ENCODE measurements around the gene SPSB1. TPM values are rescaled to one million over a fixed set of nuclear protein-coding genes. Genes with fewer than 3 reads are reported as not detected.

The SPSB1 gene
- polyA plus RNA-seq, 1 donor (not counting 4 experiments of a cell fraction or from before 2014, with no cell fraction given), result 19.8 TPM

DNA sequence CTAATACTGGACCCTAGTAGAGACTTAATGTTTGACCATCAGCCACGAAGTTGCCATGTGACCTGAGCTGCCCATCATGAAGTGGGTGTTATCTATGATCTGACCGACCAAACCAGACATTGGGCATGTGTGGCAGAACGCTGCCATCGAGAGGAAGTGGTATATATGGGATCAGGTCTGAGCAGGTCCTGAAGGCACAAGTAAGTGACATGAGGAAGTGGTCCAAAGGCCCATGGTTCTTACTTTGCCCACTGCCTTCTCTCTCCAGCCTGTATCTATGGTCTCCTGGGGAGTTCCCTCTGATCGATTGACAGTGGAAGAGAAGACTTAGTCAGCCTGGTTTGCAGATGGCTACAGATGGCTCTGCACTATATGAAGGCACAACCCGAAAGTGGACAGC is 7.9 kb downstream of the SPSB1 start:
- DNase-seq (ENCODE audit: low read depth, low spot score) (no peak), FAIRE-seq (no peak)
- peaks cover 41% of the 10 kb centered on the region for H3K4me1 ChIP-seq (ENCODE audit: control insufficient read depth, extremely low read depth, insufficient read depth, low read length)

DNA sequence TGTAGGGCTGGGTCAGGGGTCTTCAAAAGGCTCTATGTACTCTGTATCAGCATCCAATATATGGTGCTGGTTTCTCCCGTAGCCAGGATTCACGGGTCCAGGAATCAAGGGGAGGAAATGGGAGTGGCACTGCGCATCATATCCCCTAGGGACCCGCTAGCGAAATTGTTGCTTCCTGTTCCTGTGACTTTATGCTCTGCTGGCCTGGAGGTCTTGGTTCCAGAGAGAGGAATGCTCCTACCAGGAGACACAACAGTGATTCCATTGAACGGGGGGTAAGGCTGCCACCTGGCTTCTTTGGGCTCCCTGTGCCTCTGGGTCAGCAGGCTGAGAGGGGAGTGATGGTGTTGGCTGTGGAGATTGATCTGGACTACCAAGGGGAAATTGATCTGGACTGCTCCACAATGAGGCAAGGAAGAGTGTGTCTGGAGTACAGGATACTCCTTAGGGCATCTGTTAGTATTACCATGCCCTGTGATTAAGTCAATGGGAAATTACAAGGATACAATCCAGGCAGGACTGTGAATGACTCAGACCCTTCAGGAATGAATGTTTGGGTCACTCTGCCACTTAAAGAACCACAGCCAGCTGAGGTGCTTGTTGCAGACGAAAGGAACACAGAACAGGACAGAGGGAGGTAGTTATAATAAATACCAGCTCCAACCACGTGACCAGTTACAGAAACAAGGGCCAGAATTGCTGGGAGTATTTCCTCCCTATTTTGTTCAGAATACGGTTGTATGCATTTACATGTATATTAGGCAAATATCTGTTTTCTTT is 10.2 kb downstream of the SPSB1 start:
- no peaks in the 10 kb centered on the region for H3K9me3 ChIP-seq (ENCODE audit: control insufficient read depth, low read depth, low read length)
- peak overlapping the region; percentile 73 for H3K27ac ChIP-seq (ENCODE audit: control insufficient read depth, insufficient read depth, low read length)
- DNase-seq (ENCODE audit: low read depth, low spot score), result no peak
- FAIRE-seq, result peak; percentile 69
- no peak for TF ChIP-seq EZH2 (IDR thresholded peaks at IDR 0.05; ENCODE audit: low read length)
- no peak for TF ChIP-seq CTCF (optimal IDR thresholded peaks at IDR 0.05 in 1 of 3, IDR thresholded peaks at IDR 0.05 in 1 of 3, conservative IDR thresholded peaks at IDR 0.05 in 1 of 3; ENCODE audit: extremely low read depth in 1 of 3, insufficient read depth in 2 of 3, low read length in 3 of 3)
- peaks cover 38% of the 10 kb centered on the region for H3K4me1 ChIP-seq (ENCODE audit: control insufficient read depth, extremely low read depth, insufficient read depth, low read length)
- H3K9ac ChIP-seq (ENCODE audit: control insufficient read depth, extremely low read depth, insufficient read depth, low read length), result peak overlapping the region; percentile 42
- peaks cover 6% of the 10 kb centered on the region for H3K9me1 ChIP-seq (ENCODE audit: control insufficient read depth, extremely low read depth, insufficient read depth, low read length)
- H2AFZ ChIP-seq (ENCODE audit: control insufficient read depth, low read length), result no peak overlapping the region
- H3K79me2 ChIP-seq (ENCODE audit: control insufficient read depth, insufficient read depth, low read length), result peaks cover 80% of the 10 kb centered on the region
- dilution Hi-C loops (cut with MboI; ENCODE audit: extremely low pct_ligation_motif_present, low sequenced_read_pairs), result no loop called here
- H3K27me3 ChIP-seq (ENCODE audit: control insufficient read depth, extremely low read depth, insufficient read depth, low read length), result no peaks in the 10 kb centered on the region
- peak overlapping the region; percentile 65 for H3K4me2 ChIP-seq (ENCODE audit: control insufficient read depth, extremely low read depth, insufficient read depth, low read depth, low read length)
- peaks cover 8 to 16% of the 10 kb centered on the region in 2 experiments for H3K36me3 ChIP-seq (ENCODE audit: control insufficient read depth in 2 of 2, extremely low read depth in 1 of 2, insufficient read depth in 2 of 2, low read length in 2 of 2)
- peak overlapping the region in 1 of 3 experiments; percentile 27 for H3K4me3 ChIP-seq (ENCODE audit: control insufficient read depth in 2 of 3, extremely low read depth in 1 of 3, insufficient read depth in 2 of 3, low read depth in 1 of 3, low read length in 3 of 3)
- peaks cover 8% of the 10 kb centered on the region for H4K20me1 ChIP-seq (ENCODE audit: control insufficient read depth, extremely low read depth, insufficient read depth, low read length)

More for the DNA sequence above, 7.9 kb downstream of the SPSB1 start:
- no peak overlapping the region for H2AFZ ChIP-seq (ENCODE audit: control insufficient read depth, low read length)
- H3K27me3 ChIP-seq (ENCODE audit: control insufficient read depth, extremely low read depth, insufficient read depth, low read length), result no peaks in the 10 kb centered on the region
- H3K27ac ChIP-seq (ENCODE audit: control insufficient read depth, insufficient read depth, low read length), result peak overlapping the region; percentile 57
- H3K9ac ChIP-seq (ENCODE audit: control insufficient read depth, extremely low read depth, insufficient read depth, low read length), result peak overlapping the region; percentile 19
- H3K9me1 ChIP-seq (ENCODE audit: control insufficient read depth, extremely low read depth, insufficient read depth, low read length), result peaks cover 6% of the 10 kb centered on the region
- H3K4me2 ChIP-seq (ENCODE audit: control insufficient read depth, extremely low read depth, insufficient read depth, low read depth, low read length), result peak overlapping the region; percentile 66
- H3K79me2 ChIP-seq (ENCODE audit: control insufficient read depth, insufficient read depth, low read length), result peaks cover 83% of the 10 kb centered on the region
- H4K20me1 ChIP-seq (ENCODE audit: control insufficient read depth, extremely low read depth, insufficient read depth, low read length), result peaks cover 8% of the 10 kb centered on the region
- no peaks in the 10 kb centered on the region for H3K9me3 ChIP-seq (ENCODE audit: control insufficient read depth, low read depth, low read length)
- no peak overlapping the region for H3K4me3 ChIP-seq (ENCODE audit: control insufficient read depth in 2 of 3, extremely low read depth in 1 of 3, insufficient read depth in 2 of 3, low read depth in 1 of 3, low read length in 3 of 3)
- peaks cover 14 to 19% of the 10 kb centered on the region in 2 experiments for H3K36me3 ChIP-seq (ENCODE audit: control insufficient read depth in 2 of 2, extremely low read depth in 1 of 2, insufficient read depth in 2 of 2, low read length in 2 of 2)
- TF ChIP-seq CTCF (optimal IDR thresholded peaks at IDR 0.05 in 1 of 3, IDR thresholded peaks at IDR 0.05 in 1 of 3, conservative IDR thresholded peaks at IDR 0.05 in 1 of 3; ENCODE audit: extremely low read depth in 1 of 3, insufficient read depth in 2 of 3, low read length in 3 of 3) (no peak), EZH2 (IDR thresholded peaks at IDR 0.05; ENCODE audit: low read length) (no peak)
- dilution Hi-C loops (cut with MboI; ENCODE audit: extremely low pct_ligation_motif_present, low sequenced_read_pairs), result no loop called here

Measured in keratinocyte (primary cell).